Smooth muscle cell (in vitro differentiated cells): ENCODE results near the gene CD58. TPM values are rescaled to one million over a fixed set of nuclear protein-coding genes. Genes with fewer than 3 reads are reported as not detected.

Experiments
- DNase-seq: peaks from one replicate; lab custom pipeline; 2025; ENCODE audit not compliant: unreplicated experiment; lab: John Stamatoyannopoulos, UW
- H2AFZ ChIP-seq: fragments of 200-600 bp; sonication (generic); 2 replicates; pipeline ENCODE4 v1.6.0; 2016; ENCODE audit warnings: antibody characterized with exemption, low read depth, mild to moderate bottlenecking
- H3F3A ChIP-seq: fragments of 200-600 bp; sonication (generic); 2 replicates; pipeline ENCODE4 v1.6.0; 2017; ENCODE audit warnings: antibody characterized with exemption, low read depth
- H3K27ac ChIP-seq: fragments of 200-600 bp; sonication (generic); 2 replicates; pipeline ENCODE4 v1.5.1; 2016; ENCODE audit warnings: low read depth, mild to moderate bottlenecking
- H3K27me3 ChIP-seq: fragments of 200-600 bp; sonication (generic); 2 replicates; pipeline ENCODE4 v1.6.1; 2016; ENCODE audit warnings: low read depth, mild to moderate bottlenecking
- H3K36me3 ChIP-seq: fragments of 200-600 bp; sonication (generic); 2 replicates; pipeline ENCODE4 v1.5.1; 2016; ENCODE audit warnings: low read depth
- H3K4me1 ChIP-seq: fragments of 200-600 bp; sonication (generic); 2 replicates; pipeline ENCODE4 v1.5.1; 2016; ENCODE audit warnings: low read depth
- H3K4me2 ChIP-seq: fragments of 200-600 bp; sonication (generic); 2 replicates; pipeline ENCODE4 v1.6.0; 2016; ENCODE audit warnings: mild to moderate bottlenecking
- H3K4me3 ChIP-seq: fragments of 200-600 bp; sonication (generic); 2 replicates; pipeline ENCODE4 v1.5.1; 2016; ENCODE audit warnings: mild to moderate bottlenecking
- H3K79me2 ChIP-seq: fragments of 200-600 bp; sonication (generic); 2 replicates; pipeline ENCODE4 v1.6.0; 2016; ENCODE audit warnings: low read depth, mild to moderate bottlenecking
- H3K9ac ChIP-seq: fragments of 200-600 bp; sonication (generic); 2 replicates; pipeline ENCODE4 v1.6.0; 2016; ENCODE audit warnings: low read depth
- H3K9me3 ChIP-seq: fragments of 200-600 bp; sonication (generic); replicated peaks from 2 replicates; pipeline ENCODE4 v1.5.1; 2016; ENCODE audit warnings: low read depth
- H4K20me1 ChIP-seq: fragments of 200-600 bp; sonication (generic); 2 replicates; pipeline ENCODE4 v1.6.0; 2016; ENCODE audit warnings: low read depth
- CTCF ChIP-seq: fragments of 200-600 bp; sonication (generic); IDR thresholded peaks from 2 replicates; pipeline ENCODE4 v1.5.1; 2017; ENCODE audit warnings: borderline replicate concordance, mild to moderate bottlenecking, antibody characterized with exemption; ENCODE audit not compliant: insufficient read depth, poor library complexity, severe bottlenecking
- WGBS: methylation state at CpG from one replicate; pipeline ENCODE4 v1.1.7; 2016; ENCODE audit warnings: low lambda C conversion rate; 5-methylcytosine and 5-hydroxymethylcytosine counted together
- polyA plus RNA-seq: library from polyadenylated mRNA; unstranded; fragments of >200 nt; fragmentation: Nextera tagmentation; extraction: Ambion mirVana; gene quantifications from 2 replicates; pipeline ENCODE4 v1.2.1, GENCODE V29; 2016
- total RNA-seq: library from RNA; depleted of rRNA; stranded (reverse); fragments of >200 nt; gene quantifications from 2 replicates; pipeline ENCODE4 v1.2.3, GENCODE V29; 2014

The CD58 gene
- total and polyA plus RNA-seq, 2 experiments from 2014 or later = 33.5 to 43.8 TPM

GRCh38 chr1:116516631-116517030 lies 54.2 kb downstream of the CD58 start:
- no peaks in the 10 kb centered on the region for H3K4me1 ChIP-seq
- no peaks in the 10 kb centered on the region for H3K36me3 ChIP-seq
- H3K27me3 ChIP-seq = no peaks in the 10 kb centered on the region
- no peak for DNase-seq
- H3K27ac ChIP-seq = no peak overlapping the region
- no peak overlapping the region for H3K9ac ChIP-seq
- no peak for TF ChIP-seq CTCF
- no peak overlapping the region for H3K4me3 ChIP-seq
- 100% methylated on average over 5 of the region's 5 CpGs for WGBS
- H3F3A ChIP-seq = no peaks in the 10 kb centered on the region
- no peaks in the 10 kb centered on the region for H3K79me2 ChIP-seq
- H3K9me3 ChIP-seq = no peaks in the 10 kb centered on the region
- H2AFZ ChIP-seq = no peak overlapping the region
- no peaks in the 10 kb centered on the region for H4K20me1 ChIP-seq
- no peak overlapping the region for H3K4me2 ChIP-seq

GRCh38 chr1:116515702-116516101 lies 55.1 kb downstream of the CD58 start:
- Histone ChIP-seq H3K4me3 (no peak overlapping the region), H3K9me3 (no peaks in the 10 kb centered on the region), H3K27ac (no peak overlapping the region), H3K9ac (no peak overlapping the region), H3K79me2 (no peaks in the 10 kb centered on the region), H3K4me1 (no peaks in the 10 kb centered on the region), H3F3A (no peaks in the 10 kb centered on the region), H3K4me2 (no peak overlapping the region), H3K27me3 (no peaks in the 10 kb centered on the region), H2AFZ (no peak overlapping the region), H4K20me1 (no peaks in the 10 kb centered on the region), H3K36me3 (no peaks in the 10 kb centered on the region)
- TF ChIP-seq CTCF = no peak
- 92% methylated on average over 7 of the region's 7 CpGs for WGBS
- no peak for DNase-seq

- H3K4me3 ChIP-seq = no peak overlapping the region
- DNase-seq = no peak
- H2AFZ ChIP-seq = no peak overlapping the region
- no peak overlapping the region for H3K9ac ChIP-seq
- H3K36me3 ChIP-seq = no peaks in the 10 kb centered on the region
- no peaks in the 10 kb centered on the region for H3F3A ChIP-seq
- TF ChIP-seq CTCF = no peak
- no peaks in the 10 kb centered on the region for H4K20me1 ChIP-seq
- H3K27ac ChIP-seq = no peak overlapping the region
- H3K4me1 ChIP-seq = no peaks in the 10 kb centered on the region
- H3K27me3 ChIP-seq = no peaks in the 10 kb centered on the region
- no peaks in the 10 kb centered on the region for H3K79me2 ChIP-seq
- no peak overlapping the region for H3K4me2 ChIP-seq
- WGBS = 91% methylated on average over 8 of the region's 8 CpGs
- H3K9me3 ChIP-seq = no peaks in the 10 kb centered on the region
These were observed 55.9 kb downstream of the CD58 start for GRCh38 chr1:116514708-116515525.

- Histone ChIP-seq H3K4me2 (no peak overlapping the region), H3K27ac (no peak overlapping the region)
These were observed 56.9 kb downstream of the CD58 start for GRCh38 chr1:116513956-116514355.

More at GRCh38 chr1:116513956-116514355, 56.9 kb downstream of the CD58 start:
- Histone ChIP-seq H3K36me3 (no peaks in the 10 kb centered on the region), H3K4me1 (no peaks in the 10 kb centered on the region), H4K20me1 (no peaks in the 10 kb centered on the region), H3K9me3 (no peaks in the 10 kb centered on the region), H3K4me3 (no peak overlapping the region), H2AFZ (no peak overlapping the region), H3K79me2 (no peaks in the 10 kb centered on the region), H3K27me3 (no peaks in the 10 kb centered on the region), H3K9ac (no peak overlapping the region), H3F3A (no peaks in the 10 kb centered on the region)
- WGBS = 92% methylated on average over 4 of the region's 4 CpGs
- no peak for TF ChIP-seq CTCF
- DNase-seq = no peak
